ENCODE results near the gene CCT5. TPM values are rescaled to one million over a fixed set of nuclear protein-coding genes. Genes with fewer than 3 reads are reported as not detected.
A peak's percentile ranks its signal among the peaks of the same experiment; 100 is the strongest.

The CCT5 gene
- polyA plus RNA-seq, 1 experiment = 374 TPM

DNA sequence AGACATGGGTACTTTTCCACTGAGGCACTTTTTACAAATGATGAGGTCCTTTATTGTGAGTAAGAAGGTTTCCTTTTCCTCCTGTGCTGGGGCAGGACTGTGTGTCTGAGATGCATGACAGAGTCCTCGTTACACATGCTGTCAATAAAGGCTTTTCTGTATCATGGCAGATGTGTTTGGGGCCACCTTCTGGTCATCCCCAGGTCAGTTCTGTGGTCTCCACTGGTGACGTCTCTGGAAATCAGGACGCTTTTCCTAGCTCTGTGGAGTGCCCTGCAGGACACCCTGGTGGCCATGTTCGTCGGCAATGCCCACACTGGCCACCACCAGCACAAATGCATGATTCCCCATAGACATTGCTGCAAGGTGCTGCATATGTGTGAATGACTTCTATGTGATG, 54.9 kb downstream of the CCT5 start:
- Histone ChIP-seq H3K4me3 (ENCODE audit: low read depth, low read length) (no peak overlapping the region), H3K27me3 (ENCODE audit: control insufficient read depth, insufficient read depth, low read length) (no peaks in the 10 kb centered on the region), H3K36me3 (ENCODE audit: control insufficient read depth, insufficient read depth, low read length) (no peaks in the 10 kb centered on the region)
- ChIA-PET CTCF (interaction anchor here (1.0 to 2.4 kb wide), 3 partner anchors 10 to 21 kb away, joined by 3 to 13 read pairs (median 3); no protein-coding TSS in a partner anchor), POLR2A (no interaction called here)
- no peak for DNase-seq (ENCODE audit: low read depth)
- TF ChIP-seq, protein P1, sequence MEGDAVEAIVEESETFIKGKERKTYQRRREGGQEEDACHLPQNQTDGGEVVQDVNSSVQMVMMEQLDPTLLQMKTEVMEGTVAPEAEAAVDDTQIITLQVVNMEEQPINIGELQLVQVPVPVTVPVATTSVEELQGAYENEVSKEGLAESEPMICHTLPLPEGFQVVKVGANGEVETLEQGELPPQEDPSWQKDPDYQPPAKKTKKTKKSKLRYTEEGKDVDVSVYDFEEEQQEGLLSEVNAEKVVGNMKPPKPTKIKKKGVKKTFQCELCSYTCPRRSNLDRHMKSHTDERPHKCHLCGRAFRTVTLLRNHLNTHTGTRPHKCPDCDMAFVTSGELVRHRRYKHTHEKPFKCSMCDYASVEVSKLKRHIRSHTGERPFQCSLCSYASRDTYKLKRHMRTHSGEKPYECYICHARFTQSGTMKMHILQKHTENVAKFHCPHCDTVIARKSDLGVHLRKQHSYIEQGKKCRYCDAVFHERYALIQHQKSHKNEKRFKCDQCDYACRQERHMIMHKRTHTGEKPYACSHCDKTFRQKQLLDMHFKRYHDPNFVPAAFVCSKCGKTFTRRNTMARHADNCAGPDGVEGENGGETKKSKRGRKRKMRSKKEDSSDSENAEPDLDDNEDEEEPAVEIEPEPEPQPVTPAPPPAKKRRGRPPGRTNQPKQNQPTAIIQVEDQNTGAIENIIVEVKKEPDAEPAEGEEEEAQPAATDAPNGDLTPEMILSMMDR (IDR thresholded peaks at IDR 0.05; ENCODE audit: insufficient read depth, low read depth, low read length) = no peak

- CTCF ChIA-PET = no interaction called here
- POLR2A ChIA-PET = no interaction called here
- TF ChIP-seq, protein P1 (IDR thresholded peaks at IDR 0.05; ENCODE audit: insufficient read depth, low read depth, low read length) = no peak
- Histone ChIP-seq H3K4me3 (ENCODE audit: low read depth, low read length) (peak overlapping the region; percentile 71), H3K27me3 (ENCODE audit: control insufficient read depth, insufficient read depth, low read length) (no peaks in the 10 kb centered on the region), H3K36me3 (ENCODE audit: control insufficient read depth, insufficient read depth, low read length) (no peaks in the 10 kb centered on the region)
- DNase-seq (ENCODE audit: low read depth) = no peak
Measured at GRCh38 chr5:10306114-10306513, 56.0 kb downstream of the CCT5 start.

GRCh38 chr5:10306806-10307205, 56.7 kb downstream of the CCT5 start:
- ChIA-PET CTCF (no interaction called here), POLR2A (no interaction called here)
- no peak for DNase-seq (ENCODE audit: low read depth)

DNA sequence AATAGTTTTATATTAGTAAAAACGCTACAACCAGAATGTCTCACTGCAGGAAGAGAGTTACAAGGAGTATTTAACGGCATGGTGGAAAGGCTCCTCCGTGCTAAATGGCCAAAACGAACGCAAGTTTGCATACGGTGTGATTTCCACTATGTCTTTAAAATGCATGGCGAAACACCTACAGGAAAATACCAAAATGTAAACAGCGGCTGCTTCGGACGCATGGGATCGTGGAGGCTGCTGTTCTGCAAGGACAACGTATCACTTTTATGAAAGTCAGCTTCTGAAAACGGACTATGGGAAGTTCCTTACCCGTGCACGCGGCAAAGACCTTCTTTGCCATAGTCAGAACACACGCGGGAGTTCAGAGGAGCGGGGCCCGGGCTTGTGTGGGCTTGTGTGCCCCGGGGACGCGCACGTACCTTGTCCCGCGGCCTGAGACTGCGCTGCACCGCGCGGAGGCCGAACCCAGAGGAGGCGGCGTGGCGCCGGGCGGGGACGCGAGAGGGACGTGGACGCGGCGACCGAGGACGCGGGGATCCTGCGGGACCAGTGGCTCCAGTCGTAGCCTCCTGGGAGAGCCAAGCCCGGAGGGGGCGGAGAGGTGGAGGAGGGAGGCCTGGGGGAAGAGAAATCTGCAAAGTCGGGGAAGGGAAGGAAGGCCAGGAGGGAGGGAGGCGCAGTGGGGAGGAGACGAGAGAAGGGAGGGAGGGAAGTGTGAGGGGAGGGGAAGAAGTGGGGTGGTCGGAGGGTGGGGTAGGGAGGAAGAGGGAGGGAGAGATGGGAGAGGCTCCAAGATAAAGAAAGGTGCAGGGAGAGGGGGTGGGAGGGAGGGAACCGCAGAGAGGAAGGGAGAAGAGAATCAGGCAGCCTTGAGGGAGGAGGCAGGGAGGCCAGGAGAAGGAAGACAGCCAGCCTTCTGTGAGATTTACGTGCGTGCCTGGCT, 57.4 kb downstream of the CCT5 start, which contains the start of gene CMBL:
Gene CMBL (minus strand): TSS at position 697 of the 943 bp plus-strand sequence. CDS start 17,140 bp downstream, outside the sequence.
- DNase-seq (ENCODE audit: low read depth) = no peak
- H3K36me3 ChIP-seq (ENCODE audit: control insufficient read depth, insufficient read depth, low read length) = no peaks in the 10 kb centered on the region
- POLR2A ChIA-PET = no interaction called here
- H3K27me3 ChIP-seq (ENCODE audit: control insufficient read depth, insufficient read depth, low read length) = no peaks in the 10 kb centered on the region
- H3K4me3 ChIP-seq (ENCODE audit: low read depth, low read length) = peak within 1 kb of the TSS; percentile 71
- TF ChIP-seq, protein P1 (IDR thresholded peaks at IDR 0.05; ENCODE audit: insufficient read depth, low read depth, low read length) = no peak
- CTCF ChIA-PET = interaction anchor here (1.6 kb wide), 1 partner anchor 23 kb away, joined by 4 read pairs; no protein-coding TSS in a partner anchor

More at GRCh38 chr5:10306806-10307205, 56.7 kb downstream of the CCT5 start:
- Histone ChIP-seq H3K36me3 (ENCODE audit: control insufficient read depth, insufficient read depth, low read length) (no peaks in the 10 kb centered on the region), H3K27me3 (ENCODE audit: control insufficient read depth, insufficient read depth, low read length) (no peaks in the 10 kb centered on the region), H3K4me3 (ENCODE audit: low read depth, low read length) (peak overlapping the region; percentile 71)
- TF ChIP-seq, protein P1 (IDR thresholded peaks at IDR 0.05; ENCODE audit: insufficient read depth, low read depth, low read length) = no peak

- ChIA-PET CTCF (interaction anchor here (1.4 to 1.6 kb wide), 2 partner anchors 25 to 115 kb away, joined by 3 to 4 read pairs; no protein-coding TSS in a partner anchor), POLR2A (no interaction called here)
- no peaks in the 10 kb centered on the region for H3K36me3 ChIP-seq (ENCODE audit: control insufficient read depth, insufficient read depth, low read length)
- H3K4me3 ChIP-seq (ENCODE audit: low read depth, low read length) = no peak overlapping the region
- no peaks in the 10 kb centered on the region for H3K27me3 ChIP-seq (ENCODE audit: control insufficient read depth, insufficient read depth, low read length)
- TF ChIP-seq, protein P1 (IDR thresholded peaks at IDR 0.05; ENCODE audit: insufficient read depth, low read depth, low read length) = no peak
- no peak for DNase-seq (ENCODE audit: low read depth)
Measured at GRCh38 chr5:10308844-10309243, 58.8 kb downstream of the CCT5 start.
